C1 segment of cervical spinal cord (tissue), 14 donors: Measurements from ENCODE around the gene ASIC2.
A peak's percentile ranks its signal among the peaks of the same experiment; 100 is the strongest.

Experiments
- DNase-seq, 14 donors: peaks; one replicate each; lab custom pipeline; 2025; lab: John Stamatoyannopoulos, UW

ASIC2 gene

DNA sequence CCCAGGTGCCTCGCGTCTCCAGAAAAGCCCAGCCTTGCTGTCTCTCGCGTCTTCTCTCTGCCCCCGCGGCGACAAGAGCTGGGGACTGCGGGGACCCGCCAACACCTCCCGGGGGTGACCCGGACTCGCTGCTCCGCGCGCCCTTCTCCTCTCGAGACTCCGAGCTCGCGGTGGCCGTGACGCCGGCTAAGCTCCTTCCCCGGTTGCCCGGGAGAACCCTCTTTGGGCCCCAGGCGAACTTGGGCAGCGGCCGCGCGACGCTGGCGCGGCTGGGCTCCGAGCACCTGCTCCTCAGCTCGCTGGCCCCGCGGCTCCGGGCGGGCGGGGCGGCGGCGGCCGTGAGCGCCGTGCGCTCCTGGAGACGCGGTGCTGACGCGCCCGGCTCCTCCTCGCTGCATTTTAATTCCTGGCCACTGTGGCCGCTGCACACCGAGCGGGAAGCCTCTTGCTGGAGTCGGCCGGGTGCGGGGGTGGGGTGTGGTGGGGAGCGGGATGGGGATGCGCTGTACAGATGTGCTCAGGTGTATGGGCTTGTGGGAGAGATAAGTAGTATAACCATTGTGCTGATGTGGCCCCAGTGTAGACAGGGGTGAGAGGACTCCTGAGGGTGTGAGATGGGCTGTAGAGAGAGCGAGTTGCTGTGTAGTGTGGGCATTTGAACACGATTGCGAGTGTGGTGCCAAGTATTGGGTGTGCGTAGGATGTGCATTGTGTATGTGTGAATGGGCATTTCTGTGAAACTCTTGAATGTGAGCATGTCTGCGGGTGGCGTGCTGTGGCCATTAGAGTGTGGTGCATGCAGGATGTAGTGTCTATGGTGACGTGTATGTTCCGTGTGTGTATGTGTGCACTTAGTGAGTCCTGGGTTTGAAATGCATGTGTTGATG, at the start of gene ASIC2:
TSS of gene ASIC2 (minus strand) at position 315 of the 887 bp plus-strand sequence.
- peak in 1 of 14 donors; percentile 54 for DNase-seq

DNA sequence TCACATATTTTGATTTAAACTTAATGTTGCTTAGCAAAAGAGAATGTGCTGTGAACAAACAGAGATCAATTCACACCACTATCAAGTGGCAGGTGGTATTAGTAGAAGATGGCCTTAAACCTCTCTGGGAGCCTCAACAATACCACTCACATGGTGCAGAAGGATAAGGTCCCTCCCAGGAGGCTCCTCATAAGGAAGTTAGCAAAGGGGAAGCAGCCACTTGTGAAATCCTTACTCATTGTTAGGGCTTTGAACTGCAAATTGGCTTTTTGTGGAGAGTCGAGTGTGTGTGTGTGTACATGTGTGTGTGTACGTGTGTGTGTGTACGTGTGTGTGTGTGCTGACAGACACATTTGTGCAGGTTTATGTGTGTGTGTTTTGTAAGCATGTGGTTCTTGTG, 48.9 kb upstream of the ASIC2 start:
- no peak for DNase-seq

DNA sequence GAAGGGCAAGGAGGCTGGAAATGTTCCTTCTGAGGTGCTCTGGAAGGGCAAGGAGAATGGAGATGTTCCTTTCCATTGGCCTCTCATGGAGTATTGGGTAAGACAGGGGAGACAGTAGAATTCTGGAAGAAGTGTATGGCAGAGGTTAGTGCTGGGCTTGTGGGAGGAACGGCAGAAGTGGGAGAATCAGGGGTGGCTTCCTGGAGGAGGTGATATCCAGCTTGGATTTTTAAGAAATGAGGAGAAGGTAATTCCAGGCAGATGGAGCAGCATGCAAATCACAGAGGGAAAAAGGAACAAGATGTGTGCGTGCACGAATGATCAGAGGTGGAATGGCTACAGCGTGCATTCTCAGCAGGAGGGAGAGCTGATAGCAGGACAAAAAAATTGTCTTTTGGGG, 45.1 kb upstream of the ASIC2 start:
- no peak for DNase-seq

DNA sequence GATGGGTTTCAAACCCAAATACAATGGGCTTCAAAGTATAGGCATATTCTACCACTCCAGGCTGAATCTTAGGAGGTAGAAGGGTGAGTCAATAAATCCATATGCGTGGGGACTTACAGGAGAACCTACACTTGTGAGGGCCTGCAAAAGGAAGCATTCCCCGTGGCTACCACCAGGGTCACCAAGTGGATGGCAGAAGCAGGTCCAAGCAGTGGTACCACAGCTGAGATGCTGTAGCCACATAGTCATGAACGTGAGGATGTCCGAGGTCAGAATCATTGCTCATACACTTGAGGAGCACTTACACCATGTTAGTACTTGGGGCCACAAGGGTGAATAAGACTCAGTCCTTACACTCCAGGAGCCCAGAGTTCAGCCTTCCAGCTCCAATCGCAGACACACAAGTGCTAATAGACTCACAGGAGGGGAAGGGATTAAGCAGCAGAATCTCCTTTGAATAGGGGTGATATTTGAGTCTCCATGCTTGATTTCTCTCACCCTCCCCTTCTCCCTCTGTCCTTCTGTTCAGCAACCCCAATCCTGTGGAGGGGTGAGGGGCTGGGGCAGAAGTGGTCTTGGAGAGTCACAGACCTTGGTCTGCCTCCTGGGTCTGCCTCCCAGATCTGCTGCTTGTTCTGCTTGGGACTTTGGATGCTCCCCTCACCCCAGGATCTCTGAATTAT, 42.5 kb upstream of the ASIC2 start:
- DNase-seq, result no peak

DNA sequence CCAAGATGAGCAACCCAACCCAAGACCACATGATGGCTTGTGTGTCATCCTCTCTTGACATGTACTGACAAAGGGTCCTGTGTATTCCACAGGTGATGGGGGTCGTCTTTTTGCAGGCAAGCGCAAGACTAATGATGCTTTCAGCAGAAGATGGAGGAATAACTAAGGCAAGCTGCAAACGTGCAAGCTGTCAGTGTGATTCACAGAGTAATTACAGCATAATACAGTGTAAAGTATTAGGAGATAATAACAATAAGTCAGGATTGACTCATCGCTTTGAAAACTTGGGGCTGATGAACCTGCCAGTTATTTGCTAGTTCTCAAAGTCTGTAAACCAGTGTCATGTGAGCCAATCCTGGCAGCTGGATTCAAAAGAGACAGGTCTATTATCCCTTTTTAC, 41.6 kb upstream of the ASIC2 start:
- no peak for DNase-seq

DNA sequence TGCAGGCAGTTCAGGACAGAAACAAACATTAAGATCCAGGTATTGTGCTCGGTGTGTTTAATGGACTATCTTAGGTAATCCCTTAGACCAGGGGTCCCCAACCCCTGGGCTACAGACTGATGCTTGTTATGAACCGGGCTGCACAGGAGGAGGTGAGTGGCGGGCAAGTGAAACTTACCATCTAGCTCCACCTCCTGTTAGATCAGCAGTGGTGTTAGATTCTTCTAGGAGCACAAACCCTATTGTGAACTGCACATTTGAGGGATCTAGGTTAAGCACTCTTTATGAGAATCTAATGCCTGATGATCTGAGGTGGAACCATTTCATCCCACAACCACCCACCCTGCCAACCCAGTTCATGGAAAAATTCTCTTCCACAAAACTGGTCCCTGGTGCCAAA, 37.8 kb upstream of the ASIC2 start:
- no peak for DNase-seq

DNA sequence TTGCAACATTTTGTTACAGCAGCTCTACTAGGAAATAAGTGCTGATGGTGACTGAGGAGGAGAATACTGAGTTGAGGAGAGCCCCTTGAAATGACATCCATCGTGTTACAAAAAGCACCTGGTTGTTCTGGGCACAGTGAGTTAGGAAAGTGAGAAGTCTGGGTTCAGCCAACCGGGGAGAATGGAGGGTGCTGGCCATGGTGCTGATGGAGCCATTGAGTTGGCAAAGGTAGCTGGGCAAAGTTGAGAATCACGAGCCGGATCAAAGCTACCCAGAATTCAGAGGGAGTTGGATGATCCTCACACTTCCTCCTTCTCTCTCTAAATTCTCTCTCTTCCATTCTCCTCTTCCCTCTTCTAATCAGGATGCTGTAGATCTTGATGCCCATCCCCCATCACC, 35.0 kb upstream of the ASIC2 start:
- DNase-seq, result no peak

DNA sequence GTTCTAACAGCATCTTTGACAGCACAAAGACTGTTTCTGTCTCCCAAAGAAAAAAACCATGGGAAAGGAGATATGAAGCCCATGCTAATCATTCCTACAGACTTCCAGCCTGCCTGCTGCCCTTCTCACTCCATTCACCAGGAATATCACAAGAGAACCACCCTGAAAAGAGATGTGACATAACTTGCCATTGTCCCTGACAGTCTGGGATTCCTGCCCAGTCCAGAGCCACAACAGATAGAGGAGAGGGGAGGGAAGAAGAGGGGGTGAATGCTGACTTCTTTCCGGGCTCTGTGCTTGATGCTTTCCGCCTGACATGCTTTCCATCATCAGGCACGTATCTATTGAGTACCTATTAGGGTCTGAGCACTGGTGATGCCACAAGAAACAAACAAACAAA, 31.6 kb upstream of the ASIC2 start:
- DNase-seq, result peak in 3 of 14 donors; percentile 1 to 18 (median 4)

DNA sequence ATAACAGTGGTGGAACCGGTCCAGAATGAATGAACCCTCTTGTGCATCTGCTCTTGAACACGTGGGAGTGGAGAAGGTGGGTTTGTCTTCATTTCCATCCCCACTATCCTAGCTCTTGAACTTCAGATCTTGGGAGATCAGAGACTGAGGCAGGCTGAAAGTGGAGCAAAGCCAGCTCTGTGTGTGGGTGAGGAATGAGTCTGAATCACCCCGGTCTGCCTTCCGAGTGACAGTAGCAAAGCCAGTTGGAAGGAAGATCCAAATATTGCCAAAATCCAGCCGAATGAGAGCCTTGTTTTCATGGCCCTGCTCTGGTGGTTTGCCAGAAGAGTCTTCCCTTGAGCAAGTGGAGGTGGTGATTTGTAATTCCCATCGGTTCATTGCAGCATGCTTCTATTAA, 29.0 kb upstream of the ASIC2 start:
- no peak for DNase-seq

DNA sequence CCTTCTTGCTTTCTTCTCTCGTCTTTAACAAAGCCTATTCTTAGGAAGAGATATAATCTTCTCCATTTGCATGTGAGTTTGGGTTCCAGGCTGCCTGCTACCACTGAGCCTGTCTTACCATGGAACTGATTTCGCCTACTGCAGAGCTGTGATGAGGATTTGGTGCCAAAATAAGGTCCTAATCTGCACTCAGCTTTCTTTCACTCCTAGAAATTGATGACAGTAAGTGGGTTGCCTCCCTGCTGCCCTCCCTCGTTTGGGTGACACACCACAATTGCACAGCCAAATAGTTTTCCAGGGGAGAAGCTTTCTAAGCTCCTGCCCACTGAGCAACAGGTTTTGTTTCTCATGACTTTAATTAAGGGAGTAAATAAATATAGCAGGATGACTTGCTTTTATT, 25.1 kb upstream of the ASIC2 start:
- DNase-seq, result no peak

DNA sequence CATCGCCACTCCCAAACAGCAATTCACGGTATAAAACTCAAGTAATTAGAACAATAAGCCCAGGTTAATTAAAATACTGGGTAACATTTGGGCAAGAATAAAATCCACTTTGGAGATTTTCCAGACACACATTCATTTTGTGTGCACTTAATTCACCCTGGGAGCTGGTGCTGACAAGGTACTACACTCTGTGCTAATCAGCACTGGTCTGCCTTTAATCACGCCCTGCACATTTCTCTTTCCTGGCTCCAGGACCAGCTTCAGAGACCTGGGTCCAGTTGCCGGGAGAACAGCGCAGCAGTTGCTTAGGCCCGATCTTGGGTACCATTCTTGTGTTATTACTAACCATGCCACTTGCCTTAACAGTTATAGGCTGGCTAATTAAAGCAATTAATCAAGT, 23.7 kb upstream of the ASIC2 start:
- no peak for DNase-seq

DNA sequence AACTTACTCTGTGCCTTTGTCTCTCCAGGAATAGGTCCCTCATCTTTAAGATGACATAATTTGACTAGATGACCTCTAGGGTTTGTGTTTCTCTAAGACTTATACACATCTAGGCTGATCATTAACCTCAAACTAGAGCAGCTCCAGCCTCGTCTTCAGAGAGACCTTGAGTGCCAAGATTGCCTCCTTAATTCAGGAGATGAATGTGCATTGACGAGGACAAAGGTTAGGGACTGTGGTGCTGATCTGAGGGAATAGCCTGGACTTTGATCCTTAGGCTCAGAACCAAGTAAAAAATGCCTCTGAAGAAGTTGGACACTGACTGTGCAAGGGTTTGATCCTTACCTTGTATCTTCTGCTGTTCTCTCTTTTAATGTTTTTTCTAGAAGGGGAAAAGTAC, 17.2 kb upstream of the ASIC2 start:
- DNase-seq, result no peak

DNA sequence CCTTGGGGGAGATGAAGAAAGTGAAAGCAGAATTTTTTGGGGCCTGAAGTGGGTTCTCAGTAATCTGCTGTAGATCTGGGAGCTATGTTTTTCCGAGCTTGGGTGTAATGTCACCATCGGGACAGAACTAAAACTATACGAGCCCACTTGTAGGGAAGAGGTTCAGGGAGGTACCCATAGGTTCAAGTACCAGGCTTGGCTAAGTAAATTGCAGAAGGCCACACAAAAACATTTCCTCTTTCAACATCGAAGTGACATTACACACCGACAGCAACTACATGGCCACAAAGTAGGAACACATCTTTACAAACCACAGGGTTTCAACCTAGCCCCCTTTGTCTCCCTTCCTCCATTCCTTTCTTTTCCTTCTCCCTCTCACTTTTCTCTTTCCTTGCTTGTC, 10.2 kb upstream of the ASIC2 start:
- no peak for DNase-seq

DNA sequence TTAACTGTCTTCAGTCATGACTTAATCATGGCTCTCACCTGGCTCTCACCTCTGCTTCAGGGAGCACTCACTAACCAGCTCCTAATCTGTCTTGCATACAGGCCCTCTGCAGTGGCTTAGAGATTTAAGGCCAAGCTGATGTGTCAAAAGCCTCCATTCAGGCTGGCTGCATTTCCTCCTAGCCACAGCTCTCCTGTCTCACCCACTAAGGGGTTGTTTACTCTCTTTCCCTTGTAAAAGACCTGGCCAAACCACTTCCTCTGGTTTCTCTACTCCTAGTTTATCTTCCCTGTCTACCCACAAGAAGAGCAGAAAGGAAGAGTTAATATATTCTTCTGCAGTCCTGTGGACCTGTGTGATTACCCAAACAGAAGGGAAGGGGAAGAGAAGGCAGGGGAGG, 9.3 kb upstream of the ASIC2 start:
- DNase-seq, result no peak

DNA sequence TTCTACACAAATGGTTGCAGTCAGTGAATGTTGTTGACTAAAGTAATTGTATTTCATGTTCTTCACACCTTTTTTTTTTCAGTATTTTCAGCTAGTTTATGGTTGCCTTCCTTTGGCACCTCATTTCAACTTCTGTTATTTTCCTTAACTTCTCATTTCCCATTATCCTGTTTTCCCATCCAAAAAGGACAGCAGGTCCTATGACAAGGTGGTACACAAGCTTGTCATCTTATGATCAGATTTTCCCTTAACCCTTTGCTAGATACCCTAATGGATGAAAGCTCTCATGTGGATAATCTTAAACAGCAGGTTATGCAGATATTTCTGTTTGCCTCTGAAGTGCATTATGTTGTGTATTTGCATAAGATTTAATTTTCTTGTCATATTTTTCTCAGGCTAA, 7.1 kb upstream of the ASIC2 start:
- no peak for DNase-seq

DNA sequence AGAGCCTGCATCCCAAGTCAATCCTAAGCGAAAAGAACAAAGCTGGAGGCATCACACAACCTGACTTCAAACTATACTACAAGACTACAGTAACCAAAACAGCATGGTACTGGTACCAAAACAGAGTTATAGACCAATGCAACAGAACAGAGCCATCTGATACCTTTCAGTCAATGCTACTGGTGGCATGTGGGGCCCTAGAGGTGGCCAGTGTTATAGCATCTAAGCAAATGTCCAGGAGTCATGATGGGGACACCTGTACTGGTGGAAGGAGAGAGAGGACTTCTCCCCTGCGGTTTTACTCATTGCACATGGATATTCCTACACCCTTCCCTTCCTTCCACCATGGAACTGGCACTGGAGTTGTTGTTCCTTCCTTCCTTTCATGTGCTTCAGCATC, 6.0 kb upstream of the ASIC2 start:
- DNase-seq, result no peak

DNA sequence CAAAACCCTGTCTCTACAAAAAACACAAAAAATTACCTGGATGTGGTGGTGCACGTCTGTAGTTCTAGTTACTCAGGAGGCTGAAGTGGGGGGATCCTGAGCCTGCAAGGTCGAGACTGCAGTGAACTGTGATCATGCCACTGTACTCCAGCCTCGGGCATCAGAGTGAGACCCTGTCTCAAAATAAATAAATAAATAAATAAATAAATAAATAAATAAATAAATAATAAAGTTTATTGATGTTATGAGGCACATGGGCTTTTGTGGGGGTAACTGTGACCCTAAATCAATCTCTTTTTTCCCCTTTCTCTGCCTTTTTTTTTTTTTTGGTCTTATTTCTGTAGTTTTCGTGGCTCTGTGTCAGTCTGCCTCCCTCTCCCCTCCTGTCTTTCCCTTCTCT, 4.5 kb upstream of the ASIC2 start:
- DNase-seq, result no peak

DNA sequence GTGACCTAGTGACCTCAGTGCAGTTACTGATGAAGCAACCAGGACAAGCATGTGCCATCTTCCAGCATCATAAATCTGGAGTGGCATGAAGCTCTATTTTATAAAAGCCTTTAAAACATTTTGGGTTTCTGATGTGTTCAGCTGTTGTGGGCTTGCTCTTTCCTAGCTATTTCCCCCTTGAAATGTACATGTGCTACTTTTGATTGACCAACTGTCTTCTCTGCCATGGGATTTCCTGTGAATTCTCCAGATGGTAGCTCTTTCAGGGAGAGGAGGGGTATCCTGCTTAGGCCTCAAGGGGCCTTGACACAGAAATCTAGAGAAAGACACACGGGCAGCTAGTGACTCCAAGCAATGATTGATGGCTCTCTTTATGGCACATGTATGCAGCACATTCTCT, 1.9 kb upstream of the ASIC2 start:
- DNase-seq, result no peak

DNA sequence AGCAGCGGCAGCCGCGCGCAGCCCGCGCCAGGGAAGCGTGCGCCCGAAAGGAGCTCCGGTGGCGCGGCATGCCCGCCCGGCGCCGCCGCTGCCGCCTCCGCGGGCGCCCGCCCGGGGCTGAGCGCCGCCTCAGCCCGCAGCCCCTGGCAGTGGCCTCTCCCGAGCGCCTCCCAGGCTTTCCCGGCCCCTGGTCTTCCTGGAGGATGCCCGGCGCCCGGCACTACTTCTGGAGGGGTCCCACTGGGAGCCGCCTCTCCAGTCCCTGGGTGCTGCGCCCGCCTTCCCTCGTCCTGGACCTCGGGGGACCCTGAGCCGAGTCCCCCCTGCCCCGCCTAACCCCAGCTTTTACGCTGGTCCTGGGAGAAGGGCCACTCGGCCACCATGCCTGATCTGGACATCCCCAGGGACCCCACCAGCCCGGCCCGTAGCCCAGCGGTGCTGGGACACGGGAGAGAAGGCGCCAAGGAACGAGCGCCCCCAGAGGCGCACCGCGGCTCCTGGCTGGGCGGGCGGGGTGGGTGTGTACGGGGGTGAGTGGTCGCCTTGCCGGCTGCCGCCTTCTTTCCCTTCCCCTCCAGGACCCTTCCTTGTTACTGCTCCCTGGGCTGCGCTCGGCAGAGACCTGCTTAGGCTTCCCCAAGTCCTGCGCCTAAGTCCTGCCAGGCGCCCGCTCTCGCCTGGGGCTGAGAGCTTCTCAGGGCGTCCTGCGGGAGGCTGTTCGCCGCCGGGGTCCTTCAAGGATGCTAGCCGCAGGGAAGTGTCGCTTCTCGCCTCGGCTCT, 704 bp downstream of the ASIC2 start:
- peak in 1 of 14 donors; percentile 36 for DNase-seq

DNA sequence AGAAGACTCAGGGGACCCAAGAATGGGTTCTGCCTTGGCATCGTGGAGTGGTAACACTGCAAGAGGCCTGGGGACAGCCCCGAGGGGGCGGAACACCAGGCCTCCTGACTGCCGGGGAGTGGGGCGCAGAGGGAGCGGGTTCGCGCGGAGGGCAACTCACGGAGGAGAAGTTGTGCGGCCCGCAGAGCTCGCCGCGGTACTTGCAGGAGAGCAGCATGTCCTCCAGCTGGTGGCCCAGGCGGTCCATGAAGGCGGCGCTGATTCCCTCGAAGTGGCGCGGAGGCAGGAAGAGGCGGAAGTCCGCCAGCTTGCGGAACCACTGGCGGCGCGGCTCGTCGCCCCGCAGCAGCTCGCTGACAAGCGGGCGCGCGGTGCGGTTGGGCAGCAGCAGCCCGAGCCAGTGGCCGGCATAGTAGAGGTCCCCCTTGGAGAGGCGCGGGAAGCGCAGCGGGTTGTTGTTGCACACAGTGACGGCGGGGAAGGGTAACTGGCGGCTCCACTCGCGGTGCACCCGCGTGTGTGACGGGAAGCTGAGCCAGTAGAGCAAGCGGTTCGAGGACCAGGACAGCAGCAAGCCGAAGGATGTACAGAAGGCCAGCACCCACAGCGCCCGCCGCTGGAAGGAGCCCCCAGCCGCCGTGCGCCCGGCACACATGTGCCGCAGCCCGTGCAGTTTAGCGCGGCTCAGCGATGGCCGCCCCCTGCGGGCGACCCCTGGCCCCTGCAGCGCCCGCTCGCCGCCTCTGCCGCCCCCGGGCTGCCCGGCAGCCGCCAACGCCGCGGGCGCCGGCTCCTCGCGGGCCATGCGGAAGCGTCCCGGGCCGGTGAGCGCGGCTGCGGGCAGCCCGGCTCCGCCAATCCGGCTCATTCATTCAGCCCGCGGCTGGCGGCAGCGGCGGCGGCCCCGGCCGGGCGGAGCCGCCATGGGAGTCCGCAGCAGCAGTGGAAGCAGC, 1.6 kb downstream of the ASIC2 start:
- peak in 1 of 14 donors; percentile 25 for DNase-seq

DNA sequence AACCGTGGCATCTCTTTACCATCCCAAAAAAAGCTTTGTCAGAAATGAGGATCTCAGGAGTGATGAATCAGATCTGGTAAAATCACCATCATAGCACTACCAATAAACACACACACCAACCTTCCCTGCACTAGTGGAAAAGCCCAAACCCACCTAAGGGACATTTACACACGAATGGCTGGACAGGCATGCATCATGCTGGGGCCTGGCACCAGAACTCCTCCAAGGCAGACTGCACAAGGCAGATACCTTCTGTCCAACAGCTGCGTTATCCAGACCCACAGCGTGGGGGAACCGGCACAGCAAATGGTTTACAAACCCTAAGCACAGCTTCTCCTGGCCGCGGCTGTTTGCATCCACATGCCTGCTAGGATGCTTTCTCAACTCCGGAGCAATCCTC, 2.8 kb downstream of the ASIC2 start:
- peak in 1 of 14 donors; percentile 89 for DNase-seq
